ENCODE data around the gene PCIF1.
"Not testable (repeated sequence)": the region's sequence is repeated elsewhere in the genome, so short reads cannot be mapped to it uniquely, and the experiment has no call there.

PCIF1 gene

GRCh38 chr20:45987108-45987780 lies 52.8 kb downstream of the PCIF1 start:
- Mint-ChIP-seq H3K27ac (no peak overlapping the region), H3K36me3 (ENCODE audit: low read depth) (no peaks in the 10 kb centered on the region), H3K4me1 (ENCODE audit: low read depth) (peaks cover 6% of the 10 kb centered on the region), H3K27me3 (ENCODE audit: low read depth) (peaks cover 21% of the 10 kb centered on the region), H3K9me3 (no peaks in the 10 kb centered on the region), H3K4me3 (no peak overlapping the region)
- peak; percentile 64 for DNase-seq (ENCODE audit: low spot score)

GRCh38 chr20:45988830-45989229 lies 54.3 kb downstream of the PCIF1 start:
- H3K4me3 Mint-ChIP-seq; H3K27ac Mint-ChIP-seq; H3K9me3 Mint-ChIP-seq; DNase-seq (ENCODE audit: low spot score); H3K36me3 Mint-ChIP-seq (ENCODE audit: low read depth); H3K4me1 Mint-ChIP-seq (ENCODE audit: low read depth): not testable (repeated sequence)
- H3K27me3 Mint-ChIP-seq (ENCODE audit: low read depth), result peaks cover 18% of the 10 kb centered on the region

- no peak for DNase-seq (ENCODE audit: low spot score)
- Mint-ChIP-seq H3K27ac (no peak overlapping the region), H3K9me3 (no peaks in the 10 kb centered on the region), H3K27me3 (ENCODE audit: low read depth) (peaks cover 30% of the 10 kb centered on the region), H3K4me3 (no peak overlapping the region), H3K36me3 (ENCODE audit: low read depth) (no peaks in the 10 kb centered on the region), H3K4me1 (ENCODE audit: low read depth) (peaks cover 11% of the 10 kb centered on the region)
Measured at GRCh38 chr20:45991616-45992015, 57.1 kb downstream of the PCIF1 start.

GRCh38 chr20:45993197-45993951 lies 58.9 kb downstream of the PCIF1 start:
- Mint-ChIP-seq H3K4me1 (ENCODE audit: low read depth) (peaks cover 22% of the 10 kb centered on the region), H3K27me3 (ENCODE audit: low read depth) (peaks cover 33% of the 10 kb centered on the region), H3K27ac (no peak overlapping the region), H3K9me3 (no peaks in the 10 kb centered on the region), H3K4me3 (no peak overlapping the region), H3K36me3 (ENCODE audit: low read depth) (no peaks in the 10 kb centered on the region)
- no peak for DNase-seq (ENCODE audit: low spot score)

GRCh38 chr20:45994761-45995493 lies 60.4 kb downstream of the PCIF1 start:
- Mint-ChIP-seq H3K36me3 (ENCODE audit: low read depth) (no peaks in the 10 kb centered on the region), H3K27ac (no peak overlapping the region), H3K4me3 (no peak overlapping the region), H3K4me1 (ENCODE audit: low read depth) (peaks cover 35% of the 10 kb centered on the region), H3K27me3 (ENCODE audit: low read depth) (peaks cover 24% of the 10 kb centered on the region), H3K9me3 (no peaks in the 10 kb centered on the region)
- no peak for DNase-seq (ENCODE audit: low spot score)

GRCh38 chr20:45995495-45996097 lies 61.1 kb downstream of the PCIF1 start:
- not testable (repeated sequence) for DNase-seq (ENCODE audit: low spot score); H3K27ac Mint-ChIP-seq; H3K36me3 Mint-ChIP-seq (ENCODE audit: low read depth); H3K9me3 Mint-ChIP-seq; H3K4me3 Mint-ChIP-seq
- peaks cover 40% of the 10 kb centered on the region for H3K4me1 Mint-ChIP-seq (ENCODE audit: low read depth)
- peaks cover 23% of the 10 kb centered on the region for H3K27me3 Mint-ChIP-seq (ENCODE audit: low read depth)

GRCh38 chr20:45997187-45997586 lies 62.7 kb downstream of the PCIF1 start:
- Mint-ChIP-seq H3K36me3 (ENCODE audit: low read depth) (no peaks in the 10 kb centered on the region), H3K27me3 (ENCODE audit: low read depth) (peaks cover 18% of the 10 kb centered on the region), H3K4me1 (ENCODE audit: low read depth) (peaks cover 43% of the 10 kb centered on the region), H3K9me3 (no peaks in the 10 kb centered on the region), H3K4me3 (no peak overlapping the region), H3K27ac (no peak overlapping the region)
- no peak for DNase-seq (ENCODE audit: low spot score)

Measured in T-helper 2 cell treated with Interferon-gamma antibody and Interleukin-4, amounts not matched to agents 5 μg/mL and 100 μg/mL, for 36 hours (primary cell).